ENCODE results near the gene SIAH3. TPM values are rescaled to one million over a fixed set of nuclear protein-coding genes. Genes with fewer than 3 reads are reported as not detected.

SIAH3 gene
- total RNA-seq, 1 donor, result not detected

DNA sequence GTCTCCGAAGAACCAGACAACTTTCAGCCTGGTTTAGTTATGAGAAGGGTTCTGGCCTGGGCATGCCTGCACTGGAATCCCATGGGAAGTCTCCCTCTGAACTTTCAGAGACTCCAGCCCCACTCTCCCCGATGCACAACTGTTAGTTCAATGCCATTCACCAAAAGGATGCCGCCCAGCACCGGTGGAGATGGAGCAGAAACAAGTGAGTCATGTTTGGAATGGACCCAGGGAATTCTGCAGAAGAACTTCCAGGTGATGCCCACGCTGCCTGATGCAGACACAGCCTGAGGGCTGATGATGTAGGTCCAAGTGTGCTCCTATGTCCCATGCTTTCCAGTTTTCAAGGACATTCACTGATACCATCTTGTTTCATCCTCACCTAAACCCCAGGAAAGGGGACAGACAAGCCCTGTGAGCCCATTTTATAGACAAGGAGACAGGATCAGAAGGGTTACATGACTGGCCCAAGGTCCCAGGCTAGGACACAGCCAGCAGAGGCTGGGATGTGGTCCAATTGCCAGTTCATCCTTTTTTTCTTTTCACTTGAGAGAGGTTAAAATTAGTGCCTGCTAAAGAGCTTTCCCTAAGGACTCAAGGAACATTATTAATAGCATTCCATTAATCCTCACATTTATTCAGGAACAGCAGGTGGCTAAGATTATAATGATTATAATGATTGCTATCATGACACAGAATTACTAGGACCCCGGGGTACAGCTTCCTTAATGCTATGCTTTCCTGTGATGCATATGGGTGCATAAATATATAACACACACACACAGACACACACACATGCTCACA lies 39.5 kb downstream of the SIAH3 start:
- TF ChIP-seq, protein P1, sequence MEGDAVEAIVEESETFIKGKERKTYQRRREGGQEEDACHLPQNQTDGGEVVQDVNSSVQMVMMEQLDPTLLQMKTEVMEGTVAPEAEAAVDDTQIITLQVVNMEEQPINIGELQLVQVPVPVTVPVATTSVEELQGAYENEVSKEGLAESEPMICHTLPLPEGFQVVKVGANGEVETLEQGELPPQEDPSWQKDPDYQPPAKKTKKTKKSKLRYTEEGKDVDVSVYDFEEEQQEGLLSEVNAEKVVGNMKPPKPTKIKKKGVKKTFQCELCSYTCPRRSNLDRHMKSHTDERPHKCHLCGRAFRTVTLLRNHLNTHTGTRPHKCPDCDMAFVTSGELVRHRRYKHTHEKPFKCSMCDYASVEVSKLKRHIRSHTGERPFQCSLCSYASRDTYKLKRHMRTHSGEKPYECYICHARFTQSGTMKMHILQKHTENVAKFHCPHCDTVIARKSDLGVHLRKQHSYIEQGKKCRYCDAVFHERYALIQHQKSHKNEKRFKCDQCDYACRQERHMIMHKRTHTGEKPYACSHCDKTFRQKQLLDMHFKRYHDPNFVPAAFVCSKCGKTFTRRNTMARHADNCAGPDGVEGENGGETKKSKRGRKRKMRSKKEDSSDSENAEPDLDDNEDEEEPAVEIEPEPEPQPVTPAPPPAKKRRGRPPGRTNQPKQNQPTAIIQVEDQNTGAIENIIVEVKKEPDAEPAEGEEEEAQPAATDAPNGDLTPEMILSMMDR (IDR thresholded peaks at IDR 0.05; ENCODE audit: extremely low read depth, low read depth, low read length), result no peak
- H3K4me3 ChIP-seq (ENCODE audit: insufficient read depth, low read length), result no peak overlapping the region
- no peak for DNase-seq (ENCODE audit: insufficient read length, low spot score, missing footprints)
- H4K20me1 ChIP-seq (ENCODE audit: insufficient read depth, low read length), result no peaks in the 10 kb centered on the region
- no peaks in the 10 kb centered on the region for H3K36me3 ChIP-seq (ENCODE audit: insufficient read depth, low read length)
- peaks cover 7% of the 10 kb centered on the region for H3K27me3 ChIP-seq (ENCODE audit: insufficient read depth, low read length)
- no peaks in the 10 kb centered on the region for H3K4me1 ChIP-seq (ENCODE audit: insufficient read depth, low read length)
- no peak overlapping the region for H3K27ac ChIP-seq (ENCODE audit: low read depth, low read length)
- no peaks in the 10 kb centered on the region for H3K79me2 ChIP-seq (ENCODE audit: insufficient read depth, low read length)
- no peak overlapping the region for H3K4me2 ChIP-seq (ENCODE audit: insufficient read depth, low read length)
- H3K9me3 ChIP-seq (ENCODE audit: low read depth, low read length), result no peaks in the 10 kb centered on the region
- no peak overlapping the region for H2AFZ ChIP-seq (ENCODE audit: low read length)

DNA sequence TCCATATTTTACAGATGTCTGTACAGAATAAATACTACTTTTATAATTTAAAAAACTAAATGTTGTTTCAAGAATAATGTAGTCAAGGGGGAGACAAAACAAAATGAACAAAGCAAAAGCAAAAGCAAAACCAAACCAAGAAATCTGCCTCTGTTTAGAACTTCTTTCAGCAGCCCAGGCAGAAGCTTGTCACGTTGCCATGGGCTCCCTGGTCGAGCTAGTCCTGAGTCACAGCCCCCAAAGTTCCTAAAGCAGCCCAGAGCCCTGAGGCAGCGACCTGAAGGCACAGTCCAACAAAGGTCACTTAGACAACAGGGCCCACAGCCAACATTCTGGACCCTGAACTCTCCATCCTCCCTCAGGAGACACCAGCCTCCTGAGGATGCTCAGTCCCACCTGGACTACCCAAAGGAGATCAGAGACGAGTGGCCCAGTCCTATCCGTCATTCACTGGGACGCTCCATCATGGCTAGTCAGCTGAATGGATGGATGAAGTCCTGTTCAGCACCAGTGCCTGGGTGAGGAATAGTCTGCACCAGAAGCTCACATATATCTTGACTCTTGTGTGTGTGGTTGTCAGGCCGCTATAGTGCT lies 41.7 kb downstream of the SIAH3 start:
- H3K27me3 ChIP-seq (ENCODE audit: insufficient read depth, low read length), result peaks cover 7% of the 10 kb centered on the region
- H3K27ac ChIP-seq (ENCODE audit: low read depth, low read length), result no peak overlapping the region
- no peaks in the 10 kb centered on the region for H3K9me3 ChIP-seq (ENCODE audit: low read depth, low read length)
- no peak overlapping the region for H3K4me3 ChIP-seq (ENCODE audit: insufficient read depth, low read length)
- H3K4me2 ChIP-seq (ENCODE audit: insufficient read depth, low read length), result no peak overlapping the region
- TF ChIP-seq, protein P1 (IDR thresholded peaks at IDR 0.05; ENCODE audit: extremely low read depth, low read depth, low read length), result no peak
- no peaks in the 10 kb centered on the region for H3K4me1 ChIP-seq (ENCODE audit: insufficient read depth, low read length)
- no peaks in the 10 kb centered on the region for H3K79me2 ChIP-seq (ENCODE audit: insufficient read depth, low read length)
- no peak overlapping the region for H2AFZ ChIP-seq (ENCODE audit: low read length)
- no peak for DNase-seq (ENCODE audit: insufficient read length, low spot score, missing footprints)
- H3K36me3 ChIP-seq (ENCODE audit: insufficient read depth, low read length), result no peaks in the 10 kb centered on the region
- H4K20me1 ChIP-seq (ENCODE audit: insufficient read depth, low read length), result no peaks in the 10 kb centered on the region

DNA sequence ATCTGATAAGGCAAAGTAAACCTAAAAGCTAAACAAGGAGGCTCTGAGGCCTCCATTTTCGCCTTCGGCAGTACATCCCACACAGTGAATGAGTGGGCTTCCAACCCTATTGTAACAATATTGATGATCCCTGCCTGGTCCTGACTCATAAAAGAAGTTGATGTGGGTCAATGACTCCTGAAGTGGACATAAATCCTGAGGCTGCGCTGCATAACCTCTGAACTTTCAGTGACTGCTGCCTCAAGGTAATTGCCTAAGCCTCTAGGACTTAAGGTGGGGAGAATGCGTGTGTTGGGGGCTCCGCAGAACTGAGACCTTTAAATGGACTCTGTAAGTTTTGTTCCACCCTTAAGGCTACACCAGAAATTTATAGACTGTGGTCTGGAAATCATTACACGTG lies 42.6 kb downstream of the SIAH3 start:
- H2AFZ ChIP-seq (ENCODE audit: low read length), result no peak overlapping the region
- H3K79me2 ChIP-seq (ENCODE audit: insufficient read depth, low read length), result no peaks in the 10 kb centered on the region
- DNase-seq (ENCODE audit: insufficient read length, low spot score, missing footprints), result no peak
- H3K4me3 ChIP-seq (ENCODE audit: insufficient read depth, low read length), result no peak overlapping the region
- no peaks in the 10 kb centered on the region for H4K20me1 ChIP-seq (ENCODE audit: insufficient read depth, low read length)
- no peaks in the 10 kb centered on the region for H3K4me1 ChIP-seq (ENCODE audit: insufficient read depth, low read length)
- no peaks in the 10 kb centered on the region for H3K36me3 ChIP-seq (ENCODE audit: insufficient read depth, low read length)
- H3K9me3 ChIP-seq (ENCODE audit: low read depth, low read length), result no peaks in the 10 kb centered on the region
- no peak overlapping the region for H3K27ac ChIP-seq (ENCODE audit: low read depth, low read length)
- peaks cover 7% of the 10 kb centered on the region for H3K27me3 ChIP-seq (ENCODE audit: insufficient read depth, low read length)
- TF ChIP-seq, protein P1 (IDR thresholded peaks at IDR 0.05; ENCODE audit: extremely low read depth, low read depth, low read length), result no peak
- H3K4me2 ChIP-seq (ENCODE audit: insufficient read depth, low read length), result no peak overlapping the region

DNA sequence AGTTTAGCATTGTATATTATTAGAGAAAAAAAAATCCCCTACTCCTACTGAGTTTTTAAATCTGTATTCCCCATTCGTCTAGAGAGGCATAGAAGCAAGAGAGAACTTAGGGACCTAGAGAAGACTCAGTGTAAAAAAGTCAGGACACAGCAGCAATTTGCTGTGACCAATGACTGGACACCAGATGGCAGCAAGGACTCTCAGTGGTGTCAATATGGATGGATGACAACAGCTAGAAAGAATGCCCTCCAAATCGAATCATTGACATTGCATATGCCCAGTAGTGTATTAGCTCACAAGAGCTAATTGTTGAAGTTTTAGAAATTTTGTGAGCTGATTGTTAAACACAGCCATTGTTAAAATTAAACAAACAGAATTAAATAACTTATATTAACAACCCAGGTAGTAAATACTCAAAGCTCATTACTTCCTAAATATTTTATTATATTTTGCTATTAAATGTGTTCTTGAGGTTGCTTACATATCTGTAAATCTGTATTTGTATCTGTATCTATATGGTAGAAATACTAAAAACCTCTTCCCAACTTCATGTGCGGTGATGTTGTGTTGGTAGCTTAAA lies 43.9 kb downstream of the SIAH3 start:
- no peaks in the 10 kb centered on the region for H3K79me2 ChIP-seq (ENCODE audit: insufficient read depth, low read length)
- peaks cover 7% of the 10 kb centered on the region for H3K27me3 ChIP-seq (ENCODE audit: insufficient read depth, low read length)
- no peaks in the 10 kb centered on the region for H4K20me1 ChIP-seq (ENCODE audit: insufficient read depth, low read length)
- H3K9me3 ChIP-seq (ENCODE audit: low read depth, low read length), result no peaks in the 10 kb centered on the region
- no peaks in the 10 kb centered on the region for H3K4me1 ChIP-seq (ENCODE audit: insufficient read depth, low read length)
- no peak for DNase-seq (ENCODE audit: insufficient read length, low spot score, missing footprints)
- H3K36me3 ChIP-seq (ENCODE audit: insufficient read depth, low read length), result no peaks in the 10 kb centered on the region
- H2AFZ ChIP-seq (ENCODE audit: low read length), result no peak overlapping the region
- H3K4me2 ChIP-seq (ENCODE audit: insufficient read depth, low read length), result no peak overlapping the region
- TF ChIP-seq, protein P1 (IDR thresholded peaks at IDR 0.05; ENCODE audit: extremely low read depth, low read depth, low read length), result peak; percentile 47
- no peak overlapping the region for H3K27ac ChIP-seq (ENCODE audit: low read depth, low read length)
- H3K4me3 ChIP-seq (ENCODE audit: insufficient read depth, low read length), result no peak overlapping the region
